ENCODE data around the gene CTSL.

- TF ChIP-seq POLR2AphosphoS5 (IDR thresholded peaks at IDR 0.05) (no peak), CTCF (IDR thresholded peaks at IDR 0.05) (no peak), POLR2A (IDR thresholded peaks at IDR 0.05) (no peak)
Observed at GRCh38 chr9:87760529-87760928, 34.6 kb downstream of the CTSL start.
